Mucosa of descending colon (tissue), 3 donors: ENCODE data around the gene PACS2. TPM values are rescaled to one million over a fixed set of nuclear protein-coding genes. Genes with fewer than 3 reads are reported as not detected.
A peak's percentile ranks its signal among the peaks of the same experiment; 100 is the strongest.

Experiments used
- ATAC-seq: fragments of 200-7000 bp; cut with Tn5 transposase; one replicate; pipeline ENCODE4 v1.9.1; 2020; ENCODE audit warnings: mild to moderate bottlenecking, moderate library complexity
- DNase-seq, 3 donors: peaks; one replicate each; pipeline ENCODE4 v3.0.0-alpha.2; 2020
- H3K36me3 ChIP-seq: fragments of 200-600 bp; one replicate; pipeline ENCODE4 v1.8.0; 2021; ENCODE audit warnings: low read depth, mild to moderate bottlenecking
- H3K4me1 ChIP-seq: fragments of 200-600 bp; one replicate; pipeline ENCODE4 v1.8.0; 2021; ENCODE audit warnings: low read depth, mild to moderate bottlenecking
- H3K4me3 ChIP-seq: fragments of 200-600 bp; one replicate; pipeline ENCODE4 v1.8.0; 2021; ENCODE audit warnings: mild to moderate bottlenecking
- H3K9me3 ChIP-seq: fragments of 200-600 bp; one replicate; pipeline ENCODE4 v1.8.0; 2021; ENCODE audit warnings: mild to moderate bottlenecking
- CTCF ChIP-seq: fragments of 200-600 bp; IDR thresholded peaks from one replicate; pipeline ENCODE4 v1.8.0; 2022; ENCODE audit warnings: antibody characterized with exemption, mild to moderate bottlenecking
- intact Hi-C, 2 donors: fragments of 100-400 bp; cut with DNase I in 1 of 2; cut with micrococcal nuclease in 1 of 2; formaldehyde crosslinking; loops; one replicate each; pipeline versions ENCODE4 v1.11.0 to v1.11.1; 2022; cut with DNase I, micrococcal nuclease
- total RNA-seq, 3 donors: library from RNA; stranded (reverse); fragmentation: NEBNext Ultra II Directional in 2 of 3; extraction: Animal tissue kit (Norgen Biotek cat#: 25700) in 2 of 3; gene quantifications; one replicate each; pipeline versions ENCODE4 v1.2.1 to v1.2.4, GENCODE V29; 2021 to 2023
- donor health status: DM: no; HTN: no; CAD: no; lungs with moderate emphysema.
- donor health status: DM: no; HTN: no; CAD: no.
- donor health status: DM: no; HTN: yes; CAD: no.

The PACS2 gene
- total RNA-seq, 3 donors from 2014 or later, result 71.7 to 84.3 (median 78.9) TPM

GRCh38 chr14:105382343-105383082 is 68.0 kb downstream of the PACS2 start:
- no peak for TF ChIP-seq CTCF
- Histone ChIP-seq H3K4me1 (no peaks in the 10 kb centered on the region), H3K9me3 (no peaks in the 10 kb centered on the region), H3K36me3 (no peaks in the 10 kb centered on the region), H3K4me3 (no peak overlapping the region)
- peak in 1 of 3 donors; percentile 30 for DNase-seq
- ATAC-seq, result no peak
- intact Hi-C loops, result no loop called here

GRCh38 chr14:105383083-105383730 is 68.7 kb downstream of the PACS2 start:
- ATAC-seq, result no peak
- H3K4me3 ChIP-seq, result no peak overlapping the region
- no peaks in the 10 kb centered on the region for H3K4me1 ChIP-seq
- H3K36me3 ChIP-seq, result no peaks in the 10 kb centered on the region
- H3K9me3 ChIP-seq, result no peaks in the 10 kb centered on the region
- intact Hi-C loops, result no loop called here
- DNase-seq, result peak in 1 of 3 donors; percentile 36
- no peak for TF ChIP-seq CTCF

- DNase-seq (peak in 1 of 3 donors; percentile 35), ATAC-seq (no peak)
- Histone ChIP-seq H3K4me1 (no peaks in the 10 kb centered on the region), H3K4me3 (no peak overlapping the region), H3K36me3 (no peaks in the 10 kb centered on the region), H3K9me3 (no peaks in the 10 kb centered on the region)
- TF ChIP-seq CTCF, result no peak
- intact Hi-C loops, result no loop called here
These were observed 69.6 kb downstream of the PACS2 start for GRCh38 chr14:105384041-105384557.

GRCh38 chr14:105384605-105385321 is 70.2 kb downstream of the PACS2 start:
- Histone ChIP-seq H3K9me3 (no peaks in the 10 kb centered on the region), H3K4me3 (no peak overlapping the region), H3K36me3 (no peaks in the 10 kb centered on the region), H3K4me1 (no peaks in the 10 kb centered on the region)
- no peak for ATAC-seq
- no peak for TF ChIP-seq CTCF
- intact Hi-C loops, result no loop called here
- DNase-seq, result peak in 1 of 3 donors; percentile 42

GRCh38 chr14:105385322-105385637 is 70.7 kb downstream of the PACS2 start:
- Histone ChIP-seq H3K4me3 (no peak overlapping the region), H3K36me3 (no peaks in the 10 kb centered on the region), H3K9me3 (no peaks in the 10 kb centered on the region), H3K4me1 (no peaks in the 10 kb centered on the region)
- no peak for TF ChIP-seq CTCF
- ATAC-seq, result no peak
- intact Hi-C loops, result no loop called here
- peak in 1 of 3 donors; percentile 45 for DNase-seq
